WTC11 (cell line): ENCODE results near the gene LAMA2. TPM values are rescaled to one million over a fixed set of nuclear protein-coding genes. Genes with fewer than 3 reads are reported as not detected.

Experiments used
- ATAC-seq: fragments of 200-7000 bp; cut with Tn5 transposase; 2 replicates; pipeline ENCODE4 v1.10.0; 2021; ENCODE audit warnings: mild to moderate bottlenecking, moderate library complexity
- CTCF ChIA-PET: fragments of 300-600 bp; sonication (Branson Sonifier 250); formaldehyde crosslinking; loops from one replicate; lab custom pipeline; 2021; ENCODE audit warnings: antibody characterized with exemption; lab: Charles Lee
- POLR2A ChIA-PET: fragments of 350-600 bp; sonication (Branson Sonifier 250); formaldehyde crosslinking; loops from one replicate; lab custom pipeline; 2021; ENCODE audit warnings: antibody characterized with exemption; lab: Charles Lee
- DNase-seq: peaks from one replicate; pipeline ENCODE4 v3.0.0; 2021; ENCODE audit warnings: low spot score
- H3K27ac Mint-ChIP-seq: 2 replicates; pipeline ENCODE4 v1.8.0; 2021; ENCODE audit warnings: mixed read lengths
- H3K27me3 Mint-ChIP-seq: 2 replicates; pipeline ENCODE4 v1.8.0; 2021; ENCODE audit warnings: low read depth, mild to moderate bottlenecking, moderate library complexity, mixed read lengths
- H3K36me3 Mint-ChIP-seq: 2 replicates; pipeline ENCODE4 v1.8.0; 2021; ENCODE audit warnings: mixed read lengths
- H3K4me1 Mint-ChIP-seq: 2 replicates; pipeline ENCODE4 v1.8.0; 2022; ENCODE audit warnings: mixed read lengths
- H3K4me3 Mint-ChIP-seq: 2 replicates; pipeline ENCODE4 v1.8.0; 2021; ENCODE audit warnings: mild to moderate bottlenecking, moderate library complexity, mixed read lengths
- H3K9me3 Mint-ChIP-seq: 2 replicates; pipeline ENCODE4 v1.8.0; 2021; ENCODE audit warnings: mixed read lengths
- ARID4B ChIP-seq: sonication (generic); formaldehyde crosslinking; IDR thresholded peaks from 2 replicates; pipeline ENCODE4 v1.8.0; 2023; ENCODE audit warnings: missing genetic modification reagents, mild to moderate bottlenecking, borderline replicate concordance
- ESRRA ChIP-seq: sonication (generic); formaldehyde crosslinking; IDR thresholded peaks from 2 replicates; pipeline ENCODE4 v1.8.1; 2022; ENCODE audit warnings: mild to moderate bottlenecking, missing genetic modification reagents, borderline replicate concordance
- GABPB1 ChIP-seq: sonication (generic); formaldehyde crosslinking; IDR thresholded peaks from 2 replicates; pipeline ENCODE4 v1.8.1; 2023; ENCODE audit warnings: mild to moderate bottlenecking, missing genetic modification reagents
- HMGA2 ChIP-seq: fragments of 250-450 bp; sonication (Bioruptor Pico); IDR thresholded peaks from 2 replicates; pipeline ENCODE4 v1.4.0; 2021; ENCODE audit warnings: mild to moderate bottlenecking, moderate library complexity
- NR3C1 ChIP-seq: sonication (generic); formaldehyde crosslinking; conservative IDR thresholded peaks from 2 replicates; pipeline ENCODE4 v1.8.1; 2023; ENCODE audit warnings: low read depth, mild to moderate bottlenecking, missing genetic modification reagents
- PRRX2 ChIP-seq: fragments of 250-450 bp; sonication (Bioruptor Pico); IDR thresholded peaks from 2 replicates; pipeline ENCODE4 v1.8.0; 2021; ENCODE audit warnings: mild to moderate bottlenecking
- TCF7 ChIP-seq: sonication (generic); formaldehyde crosslinking; IDR thresholded peaks from 2 replicates; pipeline ENCODE4 v1.8.0; 2022; ENCODE audit warnings: mild to moderate bottlenecking, low read depth, missing genetic modification reagents, moderate library complexity
- ZNF425 ChIP-seq: fragments of 250-450 bp; sonication (Bioruptor Pico); conservative IDR thresholded peaks from 2 replicates; pipeline ENCODE4 v1.9.0; 2021; ENCODE audit warnings: mild to moderate bottlenecking
- ZNF532 ChIP-seq: fragments of 250-450 bp; sonication (Bioruptor Pico); IDR thresholded peaks from 2 replicates; pipeline ENCODE4 v1.9.0; 2021; ENCODE audit warnings: mild to moderate bottlenecking, borderline replicate concordance
- ZSCAN18 ChIP-seq: fragments of 250-450 bp; sonication (Bioruptor Pico); IDR thresholded peaks from 2 replicates; pipeline ENCODE4 v2.1.2; 2022; ENCODE audit warnings: mild to moderate bottlenecking, moderate library complexity
- total RNA-seq: library from RNA; stranded (reverse); gene quantifications from 3 replicates; pipeline ENCODE4 v1.2.3, GENCODE V29; 2021
- TF ChIP-seq, protein P1 (sequence below): fragments of 250-450 bp; sonication (Bioruptor Pico); IDR thresholded peaks from 2 replicates; pipeline ENCODE4 v1.8.0; 2021; ENCODE audit warnings: mild to moderate bottlenecking
- TF ChIP-seq, protein P2 (sequence below): fragments of 250-450 bp; sonication (Bioruptor Pico); IDR thresholded peaks from 2 replicates; pipeline ENCODE4 v1.9.0; 2021; ENCODE audit warnings: mild to moderate bottlenecking
- TF ChIP-seq, protein P3 (sequence below): fragments of 200-600 bp; IDR thresholded peaks from 2 replicates; pipeline ENCODE4 v1.8.0; 2022; ENCODE audit warnings: antibody characterized with exemption

Gene LAMA2
- total RNA-seq, 1 experiment from 2014 or later, result 6.6 TPM

DNA sequence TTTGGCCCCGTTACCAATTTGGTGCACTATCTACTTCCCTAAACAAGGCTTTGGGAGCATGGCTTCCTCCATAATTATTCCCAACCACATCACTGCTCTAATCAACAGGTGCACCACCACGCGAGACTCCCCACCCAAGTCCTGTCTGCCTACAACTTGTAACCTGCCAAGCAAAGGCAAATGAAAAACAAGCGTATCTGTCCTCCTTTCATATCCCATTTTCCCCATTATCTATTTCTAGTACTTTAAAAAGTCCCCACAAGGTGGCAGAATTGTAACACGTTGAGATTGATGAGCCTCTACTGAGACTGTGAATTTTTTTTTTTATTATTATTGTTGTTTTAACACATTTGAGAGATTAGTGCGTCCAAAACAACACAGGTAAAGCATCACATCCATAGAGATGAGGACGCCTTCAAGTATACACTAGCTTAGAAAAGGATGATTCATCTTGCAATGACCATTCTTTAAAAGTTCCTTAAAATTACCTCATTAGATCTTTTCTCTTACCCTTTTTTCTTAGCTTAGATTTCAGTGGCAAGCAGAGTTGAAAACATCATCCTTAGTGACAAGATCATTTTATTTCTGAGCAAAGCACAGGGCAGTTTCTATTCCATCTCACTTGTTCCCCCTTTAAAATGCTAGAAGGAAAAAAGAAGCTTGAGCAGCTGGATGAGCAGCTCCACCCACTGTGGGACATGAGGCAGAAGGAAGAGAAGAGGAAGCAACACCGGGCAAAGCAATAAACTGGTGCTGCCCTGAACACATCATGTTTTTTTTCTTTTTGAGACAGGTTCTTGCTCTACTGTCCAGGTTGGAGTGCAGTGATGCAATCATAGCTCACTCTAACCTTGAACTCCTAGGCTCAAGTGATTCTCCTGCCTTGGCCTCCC, 616.3 kb downstream of the LAMA2 start:
- POLR2A ChIA-PET, result interaction anchor here (0.7 kb wide), 1 partner anchor 70 kb away, joined by 4 read pairs; no protein-coding TSS in a partner anchor
- no peaks in the 10 kb centered on the region for H3K36me3 Mint-ChIP-seq

DNA sequence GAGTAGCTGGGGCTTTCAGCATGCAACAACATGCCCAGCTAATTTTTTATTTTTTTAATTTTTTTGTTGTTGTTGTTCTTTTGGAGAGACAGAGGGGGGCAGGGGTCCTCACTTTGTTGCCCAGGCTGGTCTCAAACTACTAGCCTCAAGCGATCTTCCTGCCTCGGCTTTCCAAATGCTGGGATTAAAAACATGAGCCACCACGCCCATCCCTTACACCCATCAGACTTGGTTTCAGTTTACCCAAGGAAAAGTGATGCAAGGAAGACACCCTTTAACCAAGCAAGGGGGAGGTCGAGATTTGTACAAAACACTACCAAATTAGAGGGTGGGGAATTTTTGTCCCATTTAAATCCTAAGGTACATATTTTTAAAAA, 616.9 kb downstream of the LAMA2 start:
- H3K4me3 Mint-ChIP-seq, result no peak overlapping the region
- POLR2A ChIA-PET, result interaction anchor here (0.7 kb wide), 1 partner anchor 69 kb away, joined by 4 read pairs; no protein-coding TSS in a partner anchor
- no peaks in the 10 kb centered on the region for H3K27me3 Mint-ChIP-seq
- CTCF ChIA-PET, result interaction anchor here (0.7 to 2.6 kb wide), 24 partner anchors 10 to 275 kb away, joined by 3 to 28 read pairs (median 4); no protein-coding TSS in a partner anchor
- DNase-seq (no peak), ATAC-seq (no peak)
- peaks cover 26% of the 10 kb centered on the region for H3K4me1 Mint-ChIP-seq
- no peak overlapping the region for H3K27ac Mint-ChIP-seq
- no peaks in the 10 kb centered on the region for H3K9me3 Mint-ChIP-seq
- no peaks in the 10 kb centered on the region for H3K36me3 Mint-ChIP-seq
- TF ChIP-seq, protein P1, sequence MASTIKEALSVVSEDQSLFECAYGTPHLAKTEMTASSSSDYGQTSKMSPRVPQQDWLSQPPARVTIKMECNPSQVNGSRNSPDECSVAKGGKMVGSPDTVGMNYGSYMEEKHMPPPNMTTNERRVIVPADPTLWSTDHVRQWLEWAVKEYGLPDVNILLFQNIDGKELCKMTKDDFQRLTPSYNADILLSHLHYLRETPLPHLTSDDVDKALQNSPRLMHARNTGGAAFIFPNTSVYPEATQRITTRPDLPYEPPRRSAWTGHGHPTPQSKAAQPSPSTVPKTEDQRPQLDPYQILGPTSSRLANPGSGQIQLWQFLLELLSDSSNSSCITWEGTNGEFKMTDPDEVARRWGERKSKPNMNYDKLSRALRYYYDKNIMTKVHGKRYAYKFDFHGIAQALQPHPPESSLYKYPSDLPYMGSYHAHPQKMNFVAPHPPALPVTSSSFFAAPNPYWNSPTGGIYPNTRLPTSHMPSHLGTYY, result no peak
- TF ChIP-seq, protein P2, sequence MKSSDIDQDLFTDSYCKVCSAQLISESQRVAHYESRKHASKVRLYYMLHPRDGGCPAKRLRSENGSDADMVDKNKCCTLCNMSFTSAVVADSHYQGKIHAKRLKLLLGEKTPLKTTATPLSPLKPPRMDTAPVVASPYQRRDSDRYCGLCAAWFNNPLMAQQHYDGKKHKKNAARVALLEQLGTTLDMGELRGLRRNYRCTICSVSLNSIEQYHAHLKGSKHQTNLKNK, result no peak
- TF ChIP-seq NR3C1 (no peak), TCF7 (CRISPR knock-in tag) (no peak), ARID4B (CRISPR knock-in tag) (no peak), ZNF532 (no peak), ESRRA (CRISPR knock-in tag) (no peak), HMGA2 (CRISPR knock-in tag) (no peak), ZSCAN18 (CRISPR knock-in tag) (no peak), ZNF425 (CRISPR knock-in tag) (no peak)

More for the DNA sequence above, 616.3 kb downstream of the LAMA2 start:
- Mint-ChIP-seq H3K27me3 (no peaks in the 10 kb centered on the region), H3K4me1 (peaks cover 26% of the 10 kb centered on the region), H3K27ac (no peak overlapping the region), H3K4me3 (no peak overlapping the region), H3K9me3 (no peaks in the 10 kb centered on the region)
- TF ChIP-seq, protein P3, sequence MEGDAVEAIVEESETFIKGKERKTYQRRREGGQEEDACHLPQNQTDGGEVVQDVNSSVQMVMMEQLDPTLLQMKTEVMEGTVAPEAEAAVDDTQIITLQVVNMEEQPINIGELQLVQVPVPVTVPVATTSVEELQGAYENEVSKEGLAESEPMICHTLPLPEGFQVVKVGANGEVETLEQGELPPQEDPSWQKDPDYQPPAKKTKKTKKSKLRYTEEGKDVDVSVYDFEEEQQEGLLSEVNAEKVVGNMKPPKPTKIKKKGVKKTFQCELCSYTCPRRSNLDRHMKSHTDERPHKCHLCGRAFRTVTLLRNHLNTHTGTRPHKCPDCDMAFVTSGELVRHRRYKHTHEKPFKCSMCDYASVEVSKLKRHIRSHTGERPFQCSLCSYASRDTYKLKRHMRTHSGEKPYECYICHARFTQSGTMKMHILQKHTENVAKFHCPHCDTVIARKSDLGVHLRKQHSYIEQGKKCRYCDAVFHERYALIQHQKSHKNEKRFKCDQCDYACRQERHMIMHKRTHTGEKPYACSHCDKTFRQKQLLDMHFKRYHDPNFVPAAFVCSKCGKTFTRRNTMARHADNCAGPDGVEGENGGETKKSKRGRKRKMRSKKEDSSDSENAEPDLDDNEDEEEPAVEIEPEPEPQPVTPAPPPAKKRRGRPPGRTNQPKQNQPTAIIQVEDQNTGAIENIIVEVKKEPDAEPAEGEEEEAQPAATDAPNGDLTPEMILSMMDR, result peak; percentile 55
- no peak for TF ChIP-seq PRRX2 (CRISPR knock-in tag)
- TF ChIP-seq GABPB1 (CRISPR knock-in tag), result peak; percentile 68; the same call in 1 of the 2 replicates
- DNase-seq, result no peak
- ATAC-seq, result peak; percentile 64
- CTCF ChIA-PET, result interaction anchor here (0.7 to 2.6 kb wide), 25 partner anchors 10 to 276 kb away, joined by 3 to 28 read pairs (median 4); no protein-coding TSS in a partner anchor
